Esophagus muscularis mucosa (tissue), 4 donors: ENCODE data around the gene KCNQ1. TPM values are rescaled to one million over a fixed set of nuclear protein-coding genes. Genes with fewer than 3 reads are reported as not detected.

Source experiments
- DNase-seq: peaks from one replicate; pipeline ENCODE4 v3.0.0-alpha.2; 2017; ENCODE audit errors: extremely low spot score
- H3K27ac ChIP-seq, 4 donors: fragments of 200-600 bp; sonication (generic); replicated peaks in 1 of 4; 1 replicate in 3 of 4; 2 replicates in 1 of 4; pipeline ENCODE4 v1.5.1; 2016 to 2019; ENCODE audit warnings: mild to moderate bottlenecking in 1 of 4
- H3K27me3 ChIP-seq, 4 donors: fragments of 200-600 bp; sonication (generic); one replicate each; pipeline versions ENCODE4 v1.5.1 to v1.6.0; 2016 to 2019
- H3K36me3 ChIP-seq, 4 donors: fragments of 200-600 bp; sonication (generic); one replicate each; pipeline ENCODE4 v1.5.1; 2016 to 2019
- H3K4me1 ChIP-seq, 4 donors: fragments of 200-600 bp; sonication (generic); one replicate each; pipeline ENCODE4 v1.5.1; 2016 to 2019
- H3K4me3 ChIP-seq, 4 donors: fragments of 200-600 bp; sonication (generic); 1 replicate in 2 of 4; 2 replicates in 2 of 4; pipeline ENCODE4 v1.5.1; 2016 to 2019; ENCODE audit warnings: mild to moderate bottlenecking in 4 of 4, moderate library complexity in 1 of 4
- H3K9me3 ChIP-seq, 4 donors: fragments of 200-600 bp; sonication (generic); 1 replicate in 3 of 4; 2 replicates in 1 of 4; pipeline ENCODE4 v1.5.1; 2016 to 2019
- CTCF ChIP-seq, 3 experiments: fragments of 200-600 bp in 2 of 3; fragments of 450-650 bp in 1 of 3; sonication (generic) in 2 of 3; IDR thresholded peaks; one replicate each; pipeline ENCODE4 v1.5.1; 2017 to 2019; ENCODE audit warnings: antibody characterized with exemption in 3 of 3, mild to moderate bottlenecking in 2 of 3, moderate library complexity in 1 of 3
- EP300 ChIP-seq: sonication (generic); formaldehyde crosslinking; IDR thresholded peaks from one replicate; pipeline ENCODE4 v1.6.1; 2017; ENCODE audit warnings: antibody characterized with exemption
- POLR2A ChIP-seq: fragments of 450-650 bp; IDR thresholded peaks from one replicate; pipeline ENCODE4 v1.6.1; 2017; ENCODE audit warnings: antibody characterized with exemption, moderate library complexity, mild to moderate bottlenecking, low read depth
- POLR2AphosphoS5 ChIP-seq, 2 donors: sonication (generic); formaldehyde crosslinking; IDR thresholded peaks; one replicate each; pipeline ENCODE4 v1.6.1; 2017; ENCODE audit warnings: antibody characterized with exemption in 2 of 2
- WGBS: methylation state at CpG from one replicate; pipeline ENCODE4 v1.1.5; 2018; 5-methylcytosine and 5-hydroxymethylcytosine counted together
- intact Hi-C: fragments of 100-400 bp; cut with DNase I; formaldehyde crosslinking; loops from one replicate; pipeline ENCODE4 v1.15.1; 2023
- total RNA-seq, 4 donors: library from RNA; depleted of rRNA; stranded (reverse); fragments of >200 nt; gene quantifications; one replicate each; pipeline versions ENCODE4 v1.1.0 to v1.2.1, GENCODE V29; 2016

KCNQ1 gene
- total RNA-seq, 4 donors from 2014 or later, result 2.1 to 5.9 (median 4.3) TPM

- intact Hi-C loops, result no loop called here
- no peak overlapping the region for H3K4me3 ChIP-seq
- no peak overlapping the region for H3K27ac ChIP-seq
- peaks cover 0 to 9% (median 0%) of the 10 kb centered on the region in 4 donors for H3K27me3 ChIP-seq
- DNase-seq, result no peak
- no peaks in the 10 kb centered on the region for H3K36me3 ChIP-seq
- WGBS, result 68% methylated on average over 26 of the region's 36 CpGs
- H3K4me1 ChIP-seq, result peaks cover 4 to 11% (median 7%) of the 10 kb centered on the region in 4 donors
- no peak for TF ChIP-seq POLR2A
- no peak for TF ChIP-seq POLR2AphosphoS5 (IDR thresholded peaks at IDR 0.05)
- TF ChIP-seq EP300, result no peak
- no peaks in the 10 kb centered on the region for H3K9me3 ChIP-seq
Observed at GRCh38 chr11:2549876-2550605, 105.2 kb downstream of the KCNQ1 start.

- TF ChIP-seq POLR2A (no peak), EP300 (no peak), CTCF (IDR thresholded peaks at IDR 0.05) (no peak), POLR2AphosphoS5 (IDR thresholded peaks at IDR 0.05) (no peak)
- Histone ChIP-seq H3K27ac (no peak overlapping the region), H3K4me3 (no peak overlapping the region), H3K9me3 (no peaks in the 10 kb centered on the region), H3K4me1 (peaks cover 4 to 11% (median 7%) of the 10 kb centered on the region in 4 donors), H3K36me3 (no peaks in the 10 kb centered on the region), H3K27me3 (peaks cover 0 to 9% (median 0%) of the 10 kb centered on the region in 4 donors)
- 87% methylated on average over 6 of the region's 8 CpGs for WGBS
- intact Hi-C loops, result no loop called here
- no peak for DNase-seq
Observed at GRCh38 chr11:2550606-2550970, 105.8 kb downstream of the KCNQ1 start.

- DNase-seq, result no peak
- peaks cover 0 to 9% (median 0%) of the 10 kb centered on the region in 4 donors for H3K27me3 ChIP-seq
- no peaks in the 10 kb centered on the region for H3K9me3 ChIP-seq
- no peak for TF ChIP-seq POLR2A
- TF ChIP-seq CTCF (IDR thresholded peaks at IDR 0.05), result no peak
- TF ChIP-seq POLR2AphosphoS5 (IDR thresholded peaks at IDR 0.05), result no peak
- TF ChIP-seq EP300, result no peak
- WGBS, result 97% methylated on average over 12 of the region's 12 CpGs
- intact Hi-C loops, result no loop called here
- H3K36me3 ChIP-seq, result no peaks in the 10 kb centered on the region
- no peak overlapping the region for H3K4me3 ChIP-seq
- peaks cover 4 to 11% (median 7%) of the 10 kb centered on the region in 4 donors for H3K4me1 ChIP-seq
- H3K27ac ChIP-seq, result no peak overlapping the region
Observed at GRCh38 chr11:2551131-2551530, 106.3 kb downstream of the KCNQ1 start.

- intact Hi-C loops, result no loop called here
- DNase-seq, result no peak
- WGBS, result 74% methylated on average over 5 of the region's 5 CpGs
- Histone ChIP-seq H3K4me1 (peaks cover 4 to 11% (median 7%) of the 10 kb centered on the region in 4 donors), H3K4me3 (no peak overlapping the region), H3K27me3 (peaks cover 0 to 9% (median 0%) of the 10 kb centered on the region in 4 donors), H3K27ac (no peak overlapping the region), H3K9me3 (peaks cover 0 to under 1% (median 0%) of the 10 kb centered on the region in 4 donors), H3K36me3 (no peaks in the 10 kb centered on the region)
- TF ChIP-seq EP300, result no peak
- no peak for TF ChIP-seq POLR2A
- TF ChIP-seq CTCF (IDR thresholded peaks at IDR 0.05), result no peak
- no peak for TF ChIP-seq POLR2AphosphoS5 (IDR thresholded peaks at IDR 0.05)
Observed at GRCh38 chr11:2552210-2552609, 107.4 kb downstream of the KCNQ1 start.

- Histone ChIP-seq H3K27ac (no peak overlapping the region), H3K36me3 (no peaks in the 10 kb centered on the region), H3K27me3 (peaks cover 0 to 9% (median 0%) of the 10 kb centered on the region in 4 donors), H3K9me3 (peaks cover 0 to 5% (median 0%) of the 10 kb centered on the region in 4 donors), H3K4me3 (no peak overlapping the region), H3K4me1 (peaks cover 4 to 11% (median 7%) of the 10 kb centered on the region in 4 donors)
- no peak for DNase-seq
- 97% methylated on average over 2 of the region's 2 CpGs for WGBS
- TF ChIP-seq POLR2AphosphoS5 (IDR thresholded peaks at IDR 0.05) (no peak), POLR2A (no peak), EP300 (no peak), CTCF (IDR thresholded peaks at IDR 0.05) (no peak)
- intact Hi-C loops, result no loop called here
Observed at GRCh38 chr11:2553198-2553597, 108.4 kb downstream of the KCNQ1 start.
